D341Med (cell line): ENCODE data around the gene NECAB3.

Source experiments
- DNase-seq: peaks from one replicate; pipeline ENCODE4 v3.0.0; 2012; ENCODE audit warnings: low spot score

Gene NECAB3

DNA sequence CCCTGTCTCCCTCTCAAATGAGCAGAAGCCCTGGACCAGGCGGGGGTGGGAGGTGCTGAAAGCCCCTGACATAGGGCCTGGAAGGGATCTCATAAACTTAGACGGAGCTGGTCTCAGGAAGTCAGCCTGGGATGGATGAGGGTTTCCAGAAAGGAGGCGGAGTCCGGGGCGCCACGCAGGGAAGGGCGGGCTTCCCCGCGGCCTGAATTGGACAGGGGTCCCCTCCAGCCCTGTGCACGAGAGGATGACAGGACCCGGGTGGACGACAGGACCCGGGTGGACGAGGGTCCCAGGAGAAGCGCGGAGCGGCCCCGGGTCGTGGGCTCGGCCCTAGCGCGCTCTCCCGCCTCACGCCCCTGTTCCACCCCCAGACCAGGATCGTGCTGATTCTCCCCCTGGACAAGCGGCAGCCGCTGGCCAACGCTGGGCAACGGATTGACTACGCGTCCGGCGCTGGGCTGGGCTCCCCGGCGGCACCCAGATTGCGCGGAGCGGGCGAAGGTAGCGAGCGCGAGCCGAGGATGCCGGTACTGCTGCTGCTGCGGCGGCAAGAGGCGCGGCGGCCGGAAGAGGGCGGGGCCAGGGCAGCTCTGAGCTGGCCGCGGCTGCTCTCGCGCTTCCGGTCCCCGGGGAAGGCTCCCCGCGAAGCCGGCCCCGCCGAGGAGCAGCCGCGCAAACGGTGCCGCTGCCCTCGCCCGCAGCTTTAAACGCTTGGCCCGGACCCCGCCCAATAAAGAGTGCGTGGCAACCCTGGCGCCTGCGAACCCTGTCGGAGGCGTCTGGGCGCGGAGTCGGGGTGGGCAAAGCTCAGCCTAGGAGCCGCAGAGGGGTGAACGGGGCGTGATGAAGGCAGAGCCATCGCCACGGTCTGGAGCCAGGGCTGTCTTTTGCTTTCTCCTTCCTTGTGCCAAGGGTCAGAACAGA lies 10.8 kb downstream of the NECAB3 start:
- DNase-seq, result peak; percentile 96

DNA sequence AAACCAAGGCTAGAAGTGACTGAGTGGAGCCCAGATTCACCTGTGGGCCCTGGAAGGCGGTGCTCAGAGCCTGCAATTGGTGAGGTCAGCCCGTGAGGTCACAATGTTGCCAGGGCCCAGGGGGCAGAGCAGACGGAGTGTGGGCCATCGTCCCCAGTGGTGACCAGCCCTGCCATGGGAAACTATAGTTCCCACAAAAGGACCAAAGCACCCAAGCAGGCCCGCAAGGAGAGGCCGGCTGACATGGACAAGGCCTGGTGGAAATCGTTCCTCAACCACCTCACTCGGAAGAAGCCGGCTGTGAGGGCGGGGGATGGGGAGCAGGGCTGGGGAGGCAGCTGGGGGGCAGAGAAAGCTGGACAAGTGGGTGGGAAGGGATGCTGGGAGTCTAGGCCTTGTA lies 12.1 kb downstream of the NECAB3 start, which contains the start of gene C20orf144:
C20orf144 (plus strand) TSS at position 156 of the 400 bp plus-strand sequence; CDS start at position 175, 19 bp downstream.
- no peak for DNase-seq

DNA sequence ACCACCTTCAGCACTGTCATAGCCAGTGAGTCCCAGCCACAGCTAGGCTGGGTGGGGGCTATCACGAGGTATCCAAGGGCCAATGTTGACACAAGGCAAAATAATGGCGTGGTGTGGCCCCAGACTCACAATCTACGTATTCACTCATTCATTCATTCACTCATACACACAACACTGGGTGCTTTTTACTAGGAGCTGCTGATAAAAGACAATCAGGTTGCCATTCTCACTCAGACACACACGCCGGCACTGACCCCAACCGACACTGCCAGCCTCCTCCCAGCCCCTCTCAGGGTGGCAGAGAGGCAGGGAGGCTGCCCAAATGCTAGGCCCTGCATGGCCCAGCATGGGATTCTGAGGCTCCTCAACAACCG lies 13.6 kb downstream of the NECAB3 start:
- DNase-seq, result no peak

DNA sequence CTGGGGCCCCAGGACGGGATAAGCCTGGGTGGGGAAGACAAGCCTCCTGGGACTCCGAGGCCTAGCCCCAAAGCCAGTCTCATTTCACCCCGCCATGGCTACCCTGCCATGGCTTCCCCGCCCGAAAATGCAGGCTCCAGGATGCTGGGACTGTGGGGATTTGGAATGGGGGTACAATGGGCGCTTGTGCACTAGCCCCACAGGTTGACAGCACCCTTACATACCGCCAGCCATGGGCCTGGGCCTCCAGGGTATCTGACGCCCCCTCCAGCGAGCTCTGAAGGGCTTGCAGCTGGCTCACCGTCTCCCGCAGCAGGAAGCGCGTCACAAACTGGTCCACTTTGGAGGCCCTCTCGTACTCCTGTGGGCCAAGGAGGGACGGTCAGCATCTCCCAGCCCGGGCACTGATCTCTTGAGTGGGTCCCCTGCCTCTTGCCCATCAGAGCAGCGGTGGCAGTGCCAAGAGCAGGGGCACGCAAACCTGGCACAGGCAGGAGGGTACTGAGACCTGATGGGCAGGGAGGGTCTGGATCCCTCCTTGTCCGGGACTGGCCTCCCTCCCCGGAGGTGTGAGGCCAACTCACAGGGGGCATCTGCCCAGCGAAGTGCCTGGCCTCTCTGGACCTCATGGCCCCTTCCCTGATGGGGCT lies 14.1 kb downstream of the NECAB3 start:
- no peak for DNase-seq

DNA sequence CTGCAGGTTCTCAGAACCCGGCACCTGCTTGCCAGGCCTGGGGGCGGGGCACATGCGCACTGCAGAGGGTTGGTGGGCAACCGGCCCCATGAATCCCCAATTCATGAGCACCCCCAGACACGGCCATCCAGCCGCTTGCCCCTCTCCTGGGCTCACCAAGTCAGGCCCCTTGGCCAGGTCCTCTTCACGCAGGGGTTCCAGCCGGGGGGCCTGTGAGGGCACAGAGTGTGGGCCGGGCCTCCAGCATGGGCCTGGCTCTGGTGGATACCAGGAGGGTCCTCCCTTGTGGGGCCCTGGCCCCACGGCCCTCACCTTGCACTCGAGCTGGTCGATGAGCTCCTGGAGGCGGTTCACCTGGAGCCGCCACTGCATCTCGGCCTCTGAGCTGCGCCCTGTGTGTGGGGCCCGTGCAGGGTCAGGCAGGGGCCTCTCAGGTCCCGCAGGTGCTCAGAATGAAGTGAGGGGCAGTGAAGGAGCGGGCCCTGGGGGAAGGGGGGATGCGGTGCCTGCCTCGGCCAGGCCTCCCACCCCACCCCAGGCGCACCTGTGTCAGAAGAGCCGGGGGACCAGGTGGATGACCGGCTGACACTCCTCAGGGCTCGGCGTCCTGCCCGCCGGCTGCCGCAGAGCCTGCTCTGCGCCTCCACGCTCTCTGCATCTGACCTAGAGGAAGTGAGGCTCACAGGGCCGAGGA lies 14.7 kb downstream of the NECAB3 start:
- no peak for DNase-seq

DNA sequence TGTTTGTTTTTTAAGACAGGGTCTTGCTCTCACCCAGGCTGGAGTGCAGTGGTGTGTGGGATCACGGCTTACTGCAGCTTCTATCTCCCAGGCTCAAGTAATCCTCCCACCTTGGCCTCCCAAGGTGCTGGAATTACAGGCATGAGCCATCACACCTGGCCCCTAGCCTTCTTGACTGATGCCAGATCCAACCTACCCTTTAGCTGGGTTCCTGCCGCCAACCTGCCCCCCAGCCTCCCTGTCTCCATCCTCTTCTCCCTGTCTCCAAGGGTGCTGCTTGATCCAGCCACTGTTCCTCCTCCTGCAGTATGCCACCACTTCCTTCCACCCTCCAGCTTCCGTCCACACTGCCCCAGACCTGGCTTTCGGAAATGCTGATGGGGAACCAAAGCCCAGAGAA lies 15.3 kb downstream of the NECAB3 start:
- no peak for DNase-seq

DNA sequence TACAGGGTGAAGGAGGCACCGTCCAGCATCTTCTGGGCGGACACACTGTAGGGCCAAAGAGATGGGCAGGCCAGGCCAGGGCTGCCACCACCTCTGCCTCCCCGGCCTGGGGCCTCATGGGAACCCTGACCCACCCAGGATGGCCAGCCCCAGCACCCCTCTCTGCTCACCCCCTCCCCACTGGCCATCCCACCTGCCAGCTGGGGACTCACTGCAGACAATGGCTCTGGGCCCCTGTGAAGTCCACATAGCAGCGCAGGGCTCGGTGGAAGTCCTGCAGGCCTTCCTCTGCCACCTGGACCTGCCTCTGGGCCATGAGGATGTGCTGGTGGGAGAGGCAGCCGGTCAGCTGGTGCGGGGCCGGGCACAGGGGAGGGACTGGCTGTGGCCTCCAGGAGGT lies 15.7 kb downstream of the NECAB3 start:
- DNase-seq, result peak; percentile 19

DNA sequence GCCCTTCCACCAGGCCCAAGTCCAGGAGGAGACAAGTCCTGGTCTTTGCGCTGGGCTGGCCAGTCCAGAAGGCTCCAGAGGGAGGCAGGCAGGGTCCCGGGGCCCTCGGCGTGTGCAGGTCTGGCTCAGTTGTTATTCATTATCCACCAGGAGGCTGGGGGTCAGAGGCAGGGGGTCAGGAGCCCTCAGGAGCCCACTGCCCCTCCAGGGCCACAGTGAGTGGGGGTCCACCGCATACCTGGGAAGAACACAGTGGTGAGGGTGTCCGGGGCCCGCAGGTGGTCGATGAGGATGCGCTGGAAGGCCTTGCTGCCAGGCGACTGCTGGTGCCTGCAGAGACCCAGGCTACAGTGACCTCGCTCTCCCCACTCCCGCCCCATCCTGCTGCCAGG lies 16.5 kb downstream of the NECAB3 start:
- DNase-seq, result peak; percentile 18

DNA sequence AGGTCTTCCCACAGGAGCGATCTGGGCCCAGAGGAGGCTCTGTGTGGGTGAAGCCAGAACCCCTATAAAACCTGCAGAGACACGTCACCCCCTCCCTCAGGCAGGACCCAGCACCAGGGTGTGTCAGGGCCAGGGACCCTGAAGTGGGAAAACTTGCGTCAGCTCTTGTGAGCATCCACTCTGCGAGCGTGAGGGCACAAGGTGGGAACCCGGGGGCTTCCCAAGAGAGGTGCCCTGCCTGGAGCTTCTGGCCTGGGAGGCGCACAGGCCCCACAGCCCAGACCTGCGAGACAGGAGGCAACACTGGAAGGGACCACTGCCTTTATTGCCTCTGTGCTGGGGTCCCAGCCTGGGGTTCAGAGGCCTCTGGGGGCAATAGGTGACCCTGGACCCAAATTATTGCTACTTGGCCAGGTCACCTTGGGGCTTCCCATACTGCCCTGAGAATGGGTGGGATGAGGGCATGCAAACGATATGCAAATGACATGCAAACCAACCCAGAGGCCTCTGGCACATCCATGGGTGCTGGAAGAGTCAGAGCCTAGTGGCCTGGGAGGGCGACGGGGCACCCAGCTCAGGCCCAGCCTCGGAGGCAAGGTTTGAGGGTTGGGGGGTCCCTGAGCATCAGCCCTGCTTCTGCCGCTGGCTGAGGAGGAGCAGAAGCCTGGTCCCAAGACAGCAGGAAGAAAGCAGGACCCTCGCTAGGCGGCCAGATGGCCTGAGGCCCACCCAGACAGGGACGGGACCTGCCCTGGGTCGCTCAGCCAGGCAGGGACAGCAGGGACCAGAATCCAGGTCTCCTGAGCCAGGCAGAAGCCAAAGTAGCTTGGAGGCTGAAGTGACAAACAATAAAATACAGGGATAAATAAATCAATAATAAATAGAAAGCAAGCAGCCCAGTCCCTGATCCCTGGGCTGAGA lies 17.2 kb downstream of the NECAB3 start:
- DNase-seq, result peak; percentile 24

DNA sequence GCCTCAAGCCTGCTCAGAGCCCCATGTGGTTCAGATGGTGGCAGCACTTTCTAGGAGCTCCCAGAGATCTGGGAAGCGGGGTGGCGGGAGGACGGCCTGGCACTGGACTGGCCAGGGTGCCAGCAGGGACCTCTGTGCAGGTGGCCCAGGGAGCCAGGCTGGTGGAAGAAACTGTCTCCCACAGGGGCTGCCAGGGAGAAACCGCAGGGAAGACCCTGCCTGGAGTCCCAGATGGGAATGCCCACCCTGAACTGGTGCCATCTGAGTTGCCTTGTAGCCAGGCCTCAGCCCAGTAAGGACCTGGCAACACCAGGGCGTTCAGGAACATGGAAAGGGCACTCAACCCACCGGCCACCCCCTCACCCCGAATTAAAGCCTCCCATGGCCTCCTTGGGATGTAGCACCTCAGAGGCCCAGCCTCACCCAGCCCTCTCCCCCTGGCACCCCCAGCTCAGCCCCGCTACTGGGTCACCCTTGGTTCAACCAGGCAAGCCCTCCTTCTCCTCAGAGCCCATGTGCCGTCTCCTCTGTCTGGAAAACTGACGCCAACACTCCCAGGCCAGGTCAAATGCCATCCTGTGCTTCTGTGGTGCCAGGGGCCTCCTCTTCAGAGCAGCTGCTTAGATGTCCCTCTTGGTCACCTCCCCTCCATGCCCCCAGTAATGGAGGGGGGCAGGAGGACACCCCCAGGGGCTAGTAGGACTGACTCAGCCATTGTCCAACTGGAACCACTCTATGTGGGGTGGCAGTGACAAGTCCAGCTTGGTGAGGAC lies 18.0 kb downstream of the NECAB3 start:
- DNase-seq, result peak; percentile 20

DNA sequence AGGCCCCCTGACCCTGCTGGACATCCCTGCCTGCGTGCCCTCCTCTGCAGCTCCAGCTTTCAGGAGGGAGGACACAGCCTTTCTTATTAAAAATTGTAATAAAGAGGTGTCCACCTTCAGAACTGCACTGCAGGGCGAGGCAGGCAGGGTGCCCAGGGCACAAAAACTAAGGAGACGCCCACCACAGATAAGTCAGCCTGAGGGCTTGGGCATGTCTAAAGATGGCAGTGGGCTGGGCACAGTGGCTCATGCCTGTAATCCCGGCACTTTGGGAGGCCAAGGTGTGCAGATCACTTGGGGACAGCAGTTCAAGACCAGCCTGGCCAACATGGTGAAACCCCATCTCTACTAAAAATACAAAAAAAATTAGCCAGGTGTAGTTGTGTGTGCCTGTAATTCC lies 19.1 kb downstream of the NECAB3 start:
- DNase-seq, result no peak

DNA sequence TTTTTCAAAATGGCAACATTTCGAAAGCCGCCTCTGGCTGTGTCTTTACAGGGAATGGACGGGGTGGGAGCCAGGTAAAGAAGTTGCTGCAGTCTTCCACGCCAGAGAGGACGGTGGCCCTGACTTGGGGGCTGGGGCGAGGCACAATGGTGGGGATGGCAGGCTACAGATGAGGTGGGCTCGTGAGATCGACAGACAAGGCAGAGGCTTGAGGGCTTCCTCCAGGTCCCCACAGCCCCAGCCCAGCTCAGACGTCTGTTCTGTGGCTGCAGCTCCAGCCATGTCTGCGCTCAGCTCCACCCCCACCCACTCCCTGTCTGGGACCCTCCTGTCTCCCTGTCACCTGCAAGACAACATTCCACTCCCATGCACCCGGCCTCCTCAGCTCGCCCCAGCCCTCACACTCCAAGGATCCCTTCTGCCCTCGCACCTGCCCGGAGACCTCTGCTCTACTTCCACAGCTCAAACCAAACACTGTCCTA lies 19.5 kb downstream of the NECAB3 start:
- peak; percentile 23 for DNase-seq

DNA sequence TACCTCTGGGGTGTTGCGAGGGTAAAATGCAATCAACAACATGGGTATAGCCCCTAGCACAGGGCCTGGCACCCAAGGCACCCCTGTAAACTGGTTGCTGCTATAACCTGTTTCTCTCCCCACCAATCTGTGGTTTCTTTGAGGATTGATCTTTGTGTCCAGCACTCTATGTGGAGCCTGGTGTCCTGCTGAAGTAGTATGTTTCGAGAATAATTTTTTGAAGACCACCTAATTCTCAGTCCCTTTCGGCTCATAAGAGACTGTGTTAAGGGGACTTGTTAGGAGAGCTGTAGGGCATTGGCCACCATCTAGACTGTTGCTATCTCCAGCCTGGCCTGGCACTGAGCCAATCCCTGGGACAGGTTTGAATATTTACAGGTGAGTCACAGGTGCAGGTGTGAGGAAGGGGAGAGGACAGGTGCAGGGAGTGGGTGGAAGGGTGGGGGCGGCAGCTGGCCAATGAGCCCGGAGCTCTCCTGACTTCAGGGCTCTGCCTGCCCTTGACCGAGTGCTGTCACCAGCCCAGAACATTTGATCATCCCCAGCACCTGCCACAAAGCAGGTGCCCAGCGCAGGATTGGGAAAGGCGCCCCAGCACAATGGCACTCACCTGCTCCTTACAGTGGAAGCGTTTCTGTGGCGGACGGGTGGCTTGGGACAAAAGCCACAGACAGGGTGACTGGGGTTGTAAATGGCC lies 20.2 kb downstream of the NECAB3 start:
- DNase-seq, result peak; percentile 28

DNA sequence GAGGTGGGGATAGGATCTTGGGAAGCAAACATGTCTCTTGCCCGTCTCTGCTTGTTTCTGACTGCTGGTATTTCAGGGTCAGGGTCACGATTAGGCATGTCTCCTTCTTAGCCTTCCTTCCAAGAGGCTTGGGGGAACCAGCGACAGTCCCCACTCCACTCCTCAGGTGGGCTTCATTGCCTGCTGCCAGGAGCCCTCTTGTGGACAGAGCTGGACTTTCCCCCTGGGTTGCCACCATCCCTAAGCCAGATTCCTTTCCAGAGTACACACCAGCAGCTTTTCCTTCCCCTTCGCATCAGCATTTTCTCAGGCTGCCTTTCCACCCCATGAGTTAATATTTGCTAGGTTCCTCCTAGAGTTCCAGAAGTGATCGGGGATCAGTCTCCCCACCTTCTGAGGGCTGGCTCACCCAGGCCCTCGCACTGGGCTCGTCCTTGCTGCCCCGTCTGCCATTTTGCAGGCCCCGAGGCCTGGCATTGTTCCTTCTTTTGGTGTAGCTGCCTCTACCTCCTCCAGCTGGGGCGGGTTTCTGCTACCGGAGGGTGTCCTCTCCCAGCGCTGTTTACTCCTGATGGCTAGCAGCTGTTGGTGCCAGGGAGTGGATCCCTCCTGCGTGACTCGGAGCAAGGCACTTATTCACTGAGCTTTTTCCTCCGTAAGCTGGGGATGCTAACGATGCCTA lies 20.9 kb downstream of the NECAB3 start:
- DNase-seq, result peak; percentile 88

DNA sequence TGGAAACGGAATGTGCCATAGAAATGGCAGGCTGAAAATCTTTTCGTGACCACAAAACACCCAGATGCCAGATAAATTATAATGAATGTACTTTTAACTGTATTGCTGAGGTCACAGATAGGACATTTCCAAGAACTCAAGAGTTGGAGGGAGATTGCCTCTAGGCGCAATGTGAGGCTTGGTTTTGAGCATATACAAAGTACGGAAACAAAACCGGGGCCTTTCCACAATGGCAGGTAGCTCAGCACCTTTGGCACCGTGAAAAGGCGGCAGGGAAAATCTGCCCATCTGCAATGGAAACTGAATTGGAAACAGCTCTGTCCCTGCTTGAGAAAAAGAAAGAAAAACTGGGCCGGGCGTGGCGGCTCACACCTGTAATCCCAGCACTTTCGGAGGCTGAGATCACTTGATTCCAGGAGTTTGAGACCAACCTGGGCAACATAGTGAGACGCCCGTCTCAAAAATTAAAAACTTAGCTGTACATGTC lies 22.6 kb downstream of the NECAB3 start:
- no peak for DNase-seq

DNA sequence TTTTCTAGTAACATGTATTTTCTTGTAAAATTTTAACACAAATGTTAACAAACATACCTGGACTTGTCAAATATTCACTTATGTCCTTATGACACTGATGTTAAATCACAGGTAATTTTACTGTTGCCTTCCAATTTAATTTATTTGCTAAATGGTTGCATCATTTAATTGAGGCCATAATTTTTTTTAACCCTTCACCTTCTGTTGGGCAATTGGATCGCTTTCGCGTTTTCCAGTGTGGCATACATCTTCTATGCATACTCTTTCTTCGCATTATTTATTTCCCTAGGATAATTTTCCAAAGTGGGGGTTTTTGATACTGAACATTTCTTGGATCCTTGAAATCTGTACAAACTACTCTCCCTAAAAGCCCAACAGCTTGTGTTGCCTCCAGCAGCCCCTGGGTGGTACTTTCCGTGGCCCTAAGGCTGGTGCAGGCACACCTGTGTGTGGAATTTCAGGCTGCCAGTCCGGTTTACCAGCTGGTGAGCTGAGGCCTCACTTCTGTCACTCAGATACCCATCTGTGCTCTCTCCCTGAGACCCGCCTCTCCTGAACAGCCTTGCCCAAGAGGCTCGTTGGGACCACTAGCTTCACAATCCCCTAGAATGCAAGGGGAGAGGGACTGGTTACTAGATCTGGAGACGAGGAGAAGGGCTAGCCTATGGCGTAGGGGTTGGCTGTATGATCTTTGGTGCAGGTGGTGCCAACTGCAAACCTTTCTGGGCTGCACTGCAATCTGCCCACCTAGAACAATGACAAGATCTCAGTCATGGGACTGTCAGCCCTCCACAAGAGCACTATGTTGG lies 23.3 kb downstream of the NECAB3 start:
- no peak for DNase-seq

DNA sequence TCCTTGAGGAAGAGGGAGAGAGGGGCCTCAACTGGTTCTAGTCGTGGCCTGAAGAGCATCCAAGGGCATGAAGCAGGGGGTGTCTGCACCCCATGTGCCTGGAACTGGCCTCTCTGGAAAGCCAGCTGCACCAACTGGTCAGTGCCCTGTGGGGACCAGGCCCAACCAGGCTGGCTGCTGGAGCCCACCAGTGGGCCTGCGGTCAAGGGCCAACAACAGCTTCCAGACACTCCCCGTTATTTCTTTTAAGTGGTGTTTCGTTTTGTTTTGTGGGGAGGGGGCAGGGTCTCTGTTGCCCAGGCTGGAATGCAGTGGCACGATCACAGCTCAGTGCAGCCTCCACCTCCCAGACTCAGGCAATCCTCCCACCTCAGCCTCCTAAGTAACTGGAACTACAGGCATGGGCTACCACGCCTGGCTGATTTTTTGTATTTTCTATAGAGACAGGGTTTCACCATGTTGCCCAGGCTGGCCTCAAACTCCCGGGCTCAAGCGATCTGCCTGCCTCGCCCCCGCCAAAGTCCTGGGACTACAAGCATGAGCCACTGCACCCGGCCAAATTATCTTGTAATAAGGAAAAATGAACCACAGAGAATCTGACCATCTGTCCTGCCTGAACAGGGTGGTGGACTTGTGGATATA lies 24.0 kb downstream of the NECAB3 start:
- DNase-seq, result no peak

DNA sequence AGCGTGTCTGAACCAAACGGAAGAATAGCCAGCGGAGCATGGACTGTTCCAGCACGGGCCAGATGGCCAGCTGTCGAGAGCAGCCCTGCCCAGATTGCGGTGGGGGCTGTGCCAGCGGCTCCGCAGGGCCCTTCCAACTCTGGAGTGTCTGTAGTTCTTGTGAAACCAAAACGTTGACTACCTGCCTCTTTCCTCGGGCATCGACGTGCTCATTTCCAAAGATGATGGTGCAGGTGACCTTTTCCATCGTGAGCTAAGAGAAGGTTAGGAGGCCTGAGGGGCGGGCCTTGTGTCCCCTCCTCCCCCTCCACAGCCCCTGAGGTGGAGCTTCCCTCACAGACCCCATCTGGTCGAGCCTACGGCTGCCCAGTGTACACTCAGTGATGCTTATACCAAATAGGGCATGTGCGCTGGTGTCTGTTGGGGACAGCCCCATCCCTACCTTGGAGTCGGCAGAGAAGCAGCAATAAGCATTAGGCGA lies 25.0 kb downstream of the NECAB3 start:
- DNase-seq, result no peak
